HG03095 (cell line): ENCODE results near the gene TRAT1.
"Not testable (repeated sequence)": the region's sequence is repeated elsewhere in the genome, so short reads cannot be mapped to it uniquely, and the experiment has no call there.

Experiments used
- ATAC-seq: cut with Tn5 transposase; IDR thresholded peaks from one replicate; pipeline ENCODE4 v1.9.1; 2021; ENCODE audit warnings: moderate library complexity; ENCODE audit not compliant: unreplicated experiment

The TRAT1 gene, protein sequence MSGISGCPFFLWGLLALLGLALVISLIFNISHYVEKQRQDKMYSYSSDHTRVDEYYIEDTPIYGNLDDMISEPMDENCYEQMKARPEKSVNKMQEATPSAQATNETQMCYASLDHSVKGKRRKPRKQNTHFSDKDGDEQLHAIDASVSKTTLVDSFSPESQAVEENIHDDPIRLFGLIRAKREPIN

DNA sequence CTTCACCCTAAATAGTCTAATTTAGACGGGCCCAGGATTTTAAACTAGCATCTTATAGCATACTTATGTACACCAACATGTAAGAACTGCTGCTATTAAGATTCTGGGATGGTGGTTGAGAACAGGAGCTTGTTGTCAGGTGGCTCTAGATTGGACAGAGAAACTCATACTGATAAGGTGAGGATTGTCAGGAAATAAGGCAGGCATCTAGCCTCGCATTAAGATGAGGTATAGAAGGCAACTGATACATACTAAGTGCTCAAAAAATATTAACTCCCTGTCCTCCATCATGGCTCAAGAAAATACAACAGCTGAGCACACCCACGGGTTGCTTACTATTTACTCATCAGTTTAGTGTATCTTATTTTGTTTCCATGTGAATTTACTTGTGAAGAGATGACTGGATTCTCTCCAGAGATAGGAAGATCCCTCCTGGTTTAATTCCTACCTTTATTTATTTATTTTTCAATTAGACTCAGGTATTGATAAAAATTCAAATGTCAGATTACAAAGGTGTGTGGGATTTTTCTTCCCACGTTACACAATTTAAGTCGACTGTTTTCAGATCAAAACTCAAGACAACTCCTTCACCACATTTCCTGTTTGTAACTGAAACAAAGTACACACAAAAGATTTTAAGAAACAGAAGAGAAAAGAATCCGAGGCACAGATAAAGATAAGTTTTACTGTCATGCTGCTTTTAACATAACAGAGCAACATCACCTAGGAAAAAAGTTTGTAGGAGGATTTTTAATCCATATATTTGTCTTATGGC lies at the start of gene TRAT1:
TRAT1 (plus strand) TSS at position 664 of the 775 bp plus-strand sequence. CDS start 142 bp downstream, outside the sequence.
- ATAC-seq: no peak

DNA sequence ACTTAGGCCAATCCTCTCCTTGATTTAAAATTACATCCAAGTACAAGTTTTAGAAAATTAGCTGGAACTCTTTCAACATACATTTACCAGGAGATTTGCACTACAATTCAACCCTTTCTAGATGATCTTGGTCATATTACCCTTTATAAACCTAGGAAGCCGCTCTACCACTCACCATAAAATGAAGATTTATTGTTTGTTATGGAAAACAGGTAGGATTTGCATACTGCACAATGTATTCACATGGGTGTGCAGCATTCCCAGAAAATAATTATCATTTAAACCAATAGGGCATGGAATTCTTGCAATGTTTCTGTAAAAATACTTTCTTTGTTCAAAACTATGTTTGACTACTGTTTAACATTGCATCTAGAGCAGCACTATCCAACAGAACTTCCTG lies 46.9 kb upstream of the TRAT1 start:
- ATAC-seq: no peak

DNA sequence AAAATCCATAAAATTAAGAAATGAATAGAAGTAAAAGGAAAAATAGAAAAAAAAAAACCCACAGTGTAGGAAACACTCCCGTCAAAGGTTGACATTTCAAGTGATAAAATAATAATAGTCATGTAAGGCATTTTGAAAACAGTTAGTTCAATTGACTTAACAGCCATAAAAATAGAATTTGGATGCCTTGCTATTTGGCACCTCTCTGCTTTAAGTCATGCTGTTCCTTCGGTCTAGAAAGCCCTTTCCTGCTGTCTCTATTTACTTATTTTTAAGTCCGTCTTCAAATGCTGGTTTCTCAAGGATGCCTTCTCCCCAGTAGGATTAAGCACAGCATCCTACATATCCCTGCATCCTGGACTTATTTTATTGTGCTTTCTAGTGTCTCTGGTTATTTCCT lies 43.1 kb upstream of the TRAT1 start:
- ATAC-seq: no peak

DNA sequence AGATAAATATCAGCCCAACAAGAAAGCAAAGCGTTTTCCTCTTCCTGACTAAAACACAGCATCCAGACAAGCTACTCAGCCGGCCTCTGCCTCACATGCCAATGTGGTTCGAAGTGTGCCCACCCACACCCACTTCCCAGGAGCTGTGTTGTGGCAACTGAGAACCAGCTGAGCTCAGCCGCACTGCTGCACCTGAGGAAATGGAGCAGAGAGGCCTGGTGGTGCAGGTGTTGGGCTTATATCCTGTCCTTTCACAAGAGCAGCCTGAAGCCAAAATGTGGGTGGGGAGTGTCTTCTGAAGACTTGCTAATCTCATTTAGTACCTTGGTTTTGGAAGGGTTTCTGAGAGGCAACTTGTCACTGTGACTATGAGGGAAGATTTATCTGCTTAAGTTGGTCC lies 42.4 kb upstream of the TRAT1 start:
- no peak for ATAC-seq

DNA sequence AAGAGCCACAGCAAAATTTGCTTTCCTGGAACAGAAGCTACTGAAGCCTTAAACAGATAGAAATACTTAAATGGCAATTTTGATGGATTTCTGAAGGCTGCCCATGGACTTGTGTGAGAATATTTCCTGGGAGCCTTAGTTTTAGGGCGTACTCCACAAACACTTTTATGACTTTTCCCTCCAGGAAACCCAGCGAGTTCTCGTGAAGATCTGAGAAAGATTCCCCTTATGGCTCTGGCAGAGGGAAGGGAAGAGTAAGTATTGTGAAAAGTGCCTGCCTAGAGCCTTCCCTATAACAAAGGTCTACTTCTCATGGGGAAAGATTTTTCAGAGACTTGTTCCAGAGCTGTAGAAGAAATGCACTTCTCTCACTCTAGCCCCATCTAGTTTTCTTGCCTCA lies 31.1 kb upstream of the TRAT1 start:
- no peak for ATAC-seq

DNA sequence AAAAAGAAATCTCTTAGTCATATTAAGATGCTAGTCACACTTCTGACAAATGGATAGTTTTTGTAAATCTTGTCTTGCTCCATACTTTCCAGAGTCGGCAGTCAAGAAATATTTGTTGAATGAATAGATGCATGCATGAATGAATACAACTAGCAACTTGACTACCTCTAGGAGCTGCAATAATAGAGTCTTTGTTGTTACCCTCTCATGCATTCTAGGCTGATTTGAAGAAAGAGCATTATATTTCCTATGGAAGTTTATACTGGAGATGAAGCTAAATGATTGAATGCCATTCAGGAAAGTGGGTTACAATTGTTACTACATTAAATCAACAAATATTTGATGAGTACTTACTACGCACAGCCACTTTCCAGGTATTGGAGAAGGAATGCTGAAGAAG lies 18.1 kb upstream of the TRAT1 start:
- ATAC-seq: no peak

DNA sequence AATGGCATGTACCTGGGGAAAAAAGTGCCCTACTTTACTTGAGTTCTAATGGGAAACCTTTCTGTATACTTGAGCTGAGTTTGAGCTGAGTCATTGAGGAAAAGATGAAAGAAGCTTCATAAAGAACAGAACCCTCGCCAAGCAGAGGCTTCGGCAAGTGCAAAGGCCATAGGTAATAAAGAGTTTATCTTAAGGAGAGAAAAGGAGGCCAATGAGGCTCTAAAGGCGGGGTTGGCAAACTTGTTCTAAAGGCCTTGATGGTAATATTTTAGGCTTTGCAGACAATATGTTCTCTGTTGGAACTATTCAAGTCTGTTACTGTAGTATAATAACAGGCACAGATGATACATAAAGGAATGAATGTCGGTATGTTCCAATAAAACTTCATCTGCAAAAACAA lies 17.6 kb upstream of the TRAT1 start:
- no peak for ATAC-seq

DNA sequence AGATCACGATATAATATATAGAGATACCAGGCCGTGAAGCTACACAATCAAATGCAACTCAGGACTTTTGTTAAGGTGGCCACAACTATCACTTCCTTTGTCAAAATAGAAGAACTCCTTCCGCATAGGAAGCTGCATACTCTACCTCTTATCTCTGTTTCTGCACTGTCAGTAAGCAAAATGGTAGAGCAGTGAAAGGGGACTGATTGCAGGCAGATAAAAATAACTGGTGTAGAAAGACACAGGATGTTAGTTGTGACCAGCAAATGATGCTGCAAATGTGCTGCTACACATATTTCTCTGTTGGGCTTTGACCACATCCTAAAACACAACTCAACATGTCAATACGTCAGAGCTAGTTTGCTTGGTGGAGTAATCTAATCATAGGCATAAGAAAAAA lies 16.3 kb upstream of the TRAT1 start:
- ATAC-seq: peak; percentile 84

DNA sequence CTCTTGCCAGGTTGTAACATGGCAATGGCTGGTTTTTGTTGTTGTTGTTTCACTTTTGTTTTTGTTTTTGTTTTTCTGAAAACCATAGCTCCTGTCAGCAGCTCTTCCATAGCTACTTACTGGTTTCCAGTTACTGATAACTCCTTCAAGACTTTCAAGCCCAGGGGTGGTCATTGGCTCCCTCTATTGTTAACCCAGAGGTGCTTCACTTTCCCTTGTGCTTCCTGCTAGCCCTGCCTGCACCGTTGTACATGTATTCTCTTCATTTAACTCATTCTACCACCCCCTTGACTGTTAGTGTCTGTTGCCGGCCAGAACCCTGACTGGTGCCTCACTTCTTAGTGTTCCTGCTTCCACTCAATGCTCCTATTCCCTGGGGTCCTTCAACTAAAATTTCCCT lies 4.2 kb upstream of the TRAT1 start:
- ATAC-seq: peak; percentile 83

DNA sequence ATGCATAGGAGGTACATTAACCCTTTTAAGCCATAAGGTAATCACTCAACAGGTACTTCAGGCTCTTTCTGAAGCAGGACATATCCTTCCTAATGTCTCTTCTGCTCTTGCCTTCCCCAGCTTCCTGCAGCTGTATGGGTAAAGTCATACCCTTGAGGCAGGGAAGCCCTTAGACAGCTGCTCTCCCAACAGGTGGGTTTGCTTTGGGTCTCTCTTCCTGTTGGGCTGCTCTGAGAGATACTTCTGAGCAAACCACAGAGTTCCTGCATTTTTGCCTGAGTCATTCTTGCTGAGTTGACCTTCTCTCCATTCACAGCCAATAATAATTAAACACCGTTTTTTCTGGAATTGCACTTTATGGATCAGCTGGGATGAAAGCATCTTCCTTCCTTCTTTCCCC lies 2.0 kb upstream of the TRAT1 start:
- no peak for ATAC-seq

DNA sequence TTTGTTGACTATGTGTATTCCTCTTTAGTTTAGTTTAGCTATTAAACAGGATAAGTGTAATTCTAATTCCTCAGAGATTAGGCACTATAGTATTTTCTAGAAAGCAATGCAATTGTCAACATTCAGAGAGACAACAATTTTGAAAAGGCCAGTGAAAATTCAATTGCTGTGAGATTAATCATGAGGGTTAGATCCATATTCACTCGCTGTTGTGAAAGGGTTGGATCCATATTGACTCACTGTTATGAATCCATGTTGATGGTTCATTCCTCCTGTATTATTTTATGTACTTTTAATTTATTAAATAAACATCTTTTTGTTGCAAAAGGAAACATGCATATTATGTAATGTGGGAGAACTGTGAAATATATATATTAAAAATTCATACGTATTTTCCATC lies 641 bp downstream of the TRAT1 start:
- no peak for ATAC-seq

DNA sequence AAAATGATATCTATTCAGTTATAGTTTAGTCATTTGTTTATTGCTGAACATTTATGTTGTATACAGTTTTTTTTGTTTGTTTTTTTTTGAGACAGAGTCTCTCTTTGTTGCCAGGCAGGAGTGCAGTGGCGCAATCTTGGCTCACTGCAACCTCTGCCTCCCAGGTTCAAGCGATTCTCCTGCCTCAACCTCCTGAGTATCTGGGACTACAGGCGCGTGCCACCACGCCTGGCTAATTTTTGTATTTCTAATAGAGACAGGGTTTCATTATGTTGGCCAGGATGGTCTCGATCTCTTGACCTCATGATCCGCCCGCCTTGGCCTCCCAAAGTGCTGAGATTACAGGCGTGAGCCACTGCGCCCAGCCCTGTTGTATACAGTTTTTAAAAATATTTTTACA lies 1.2 kb downstream of the TRAT1 start:
- ATAC-seq: not testable (repeated sequence)

DNA sequence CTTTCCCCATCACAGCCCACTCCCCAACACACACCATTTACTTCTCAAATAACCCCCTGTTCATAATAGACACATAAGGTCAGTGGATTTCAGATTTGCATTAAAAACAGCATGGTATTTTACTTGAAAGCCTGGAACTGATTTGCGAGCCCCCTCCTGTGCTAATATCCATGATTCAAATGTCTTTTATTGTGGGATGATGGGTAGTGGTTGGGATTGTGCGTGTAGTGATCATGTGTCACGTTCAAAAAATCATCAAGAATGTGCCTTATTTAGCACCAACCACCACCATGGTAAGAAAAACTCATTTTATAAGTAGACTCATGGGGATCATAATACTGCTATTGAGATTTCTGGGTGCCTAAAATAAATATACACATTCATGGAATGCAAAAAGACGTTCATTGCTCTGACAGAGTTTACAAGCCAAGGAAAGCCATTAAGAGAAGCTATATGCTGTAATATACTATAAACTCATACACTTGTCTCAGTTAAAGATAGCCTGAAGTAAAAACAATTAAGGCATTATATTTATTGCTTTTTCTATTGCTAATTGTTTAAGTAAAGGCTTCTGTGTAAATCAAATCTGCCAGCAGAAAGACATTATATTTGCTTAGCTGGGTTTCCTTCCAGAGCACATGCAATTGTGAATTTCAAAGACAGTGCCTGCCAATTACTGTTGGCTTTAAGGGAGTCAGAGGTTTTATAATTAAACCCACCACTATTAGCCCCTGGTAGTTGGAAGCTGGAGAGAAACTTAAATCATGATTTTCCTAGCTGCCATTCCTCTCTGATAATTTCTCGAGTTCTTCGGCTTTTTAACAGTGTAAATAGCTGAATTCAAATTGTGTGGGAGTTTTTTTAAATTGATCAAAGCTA lies 4.0 kb downstream of the TRAT1 start:
- ATAC-seq: no peak

DNA sequence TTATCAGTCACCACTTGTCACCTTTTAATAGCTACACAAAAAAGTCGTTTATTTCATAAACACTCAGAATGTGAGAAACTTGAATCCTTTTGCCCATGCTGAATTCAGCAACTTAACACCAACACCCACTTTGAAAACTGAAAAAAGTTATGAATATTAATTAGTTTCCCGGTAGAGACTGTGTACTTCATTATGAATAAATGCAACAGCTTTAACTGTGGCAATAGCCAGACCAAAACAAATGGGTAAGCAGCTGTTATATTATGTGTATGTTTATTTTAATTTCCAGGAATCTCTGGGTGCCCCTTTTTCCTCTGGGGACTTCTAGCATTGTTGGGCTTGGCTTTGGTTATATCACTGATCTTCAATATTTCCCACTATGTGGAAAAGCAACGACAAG lies 7.8 kb downstream of the TRAT1 start:
- ATAC-seq: no peak

DNA sequence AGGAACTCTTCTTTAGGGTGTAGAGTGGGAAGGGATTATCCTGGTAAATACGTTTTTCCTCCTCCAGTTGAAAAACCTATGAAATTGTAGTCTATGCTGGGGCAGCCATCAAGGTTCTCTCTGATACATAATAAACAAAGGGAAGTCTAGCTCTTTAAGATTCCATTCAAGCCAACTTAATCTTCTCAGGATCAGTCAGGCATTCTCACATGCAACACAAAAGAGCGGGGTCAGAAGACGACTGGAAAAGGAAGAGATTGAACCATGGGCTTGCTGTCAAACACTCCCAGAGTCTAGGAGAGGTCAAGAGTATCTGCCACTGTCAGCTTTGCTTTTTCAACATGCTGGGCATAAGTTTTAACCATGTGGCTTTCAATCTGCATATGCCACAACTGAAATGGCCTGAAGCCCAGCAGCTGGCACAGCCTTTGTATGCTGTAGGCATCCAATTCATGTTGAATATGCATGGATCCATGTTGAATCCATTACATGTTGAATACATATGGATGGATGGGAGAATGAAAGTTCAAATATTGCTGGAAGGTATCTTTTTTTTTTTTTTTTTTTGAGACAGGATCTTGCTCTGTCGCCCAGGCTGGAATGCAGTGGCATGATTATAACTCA lies 8.5 kb downstream of the TRAT1 start:
- ATAC-seq: no peak

DNA sequence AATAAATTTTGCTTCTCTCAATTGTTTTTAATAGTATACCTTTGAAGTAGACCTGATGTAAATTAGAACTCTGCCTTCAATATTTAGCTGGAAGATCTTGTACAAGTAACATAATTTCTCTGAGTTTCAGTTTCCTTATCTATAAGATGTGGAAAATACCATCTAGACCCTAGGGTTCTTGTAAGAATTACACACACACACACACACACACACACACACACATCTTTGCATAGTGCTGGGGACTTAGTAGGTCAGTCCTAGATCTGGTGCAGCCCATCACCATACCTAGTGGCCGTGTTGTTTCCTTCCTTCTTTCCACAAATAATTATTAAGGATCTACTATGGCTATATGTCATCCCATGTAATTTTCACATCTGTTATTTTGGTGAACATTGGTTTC lies 11.0 kb downstream of the TRAT1 start:
- no peak for ATAC-seq

DNA sequence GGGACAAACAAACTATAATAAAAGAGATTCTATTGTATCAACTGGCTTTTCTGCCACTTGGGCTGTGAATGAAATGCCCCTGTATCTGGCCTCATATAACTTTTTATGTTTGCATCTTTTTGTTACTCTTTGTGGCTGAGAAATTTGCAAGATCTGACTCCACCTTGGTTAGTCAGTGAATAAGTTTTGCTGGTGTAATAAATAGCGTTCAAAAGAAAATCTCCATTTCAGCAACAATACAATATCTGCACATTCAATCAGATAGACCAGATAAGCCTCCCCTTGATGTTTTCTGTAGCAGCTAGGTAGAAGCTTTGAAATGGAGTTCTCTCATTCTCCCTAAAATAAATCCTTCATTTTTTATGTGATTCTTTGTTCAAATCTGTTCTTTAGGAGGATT lies 12.0 kb downstream of the TRAT1 start:
- no peak for ATAC-seq

DNA sequence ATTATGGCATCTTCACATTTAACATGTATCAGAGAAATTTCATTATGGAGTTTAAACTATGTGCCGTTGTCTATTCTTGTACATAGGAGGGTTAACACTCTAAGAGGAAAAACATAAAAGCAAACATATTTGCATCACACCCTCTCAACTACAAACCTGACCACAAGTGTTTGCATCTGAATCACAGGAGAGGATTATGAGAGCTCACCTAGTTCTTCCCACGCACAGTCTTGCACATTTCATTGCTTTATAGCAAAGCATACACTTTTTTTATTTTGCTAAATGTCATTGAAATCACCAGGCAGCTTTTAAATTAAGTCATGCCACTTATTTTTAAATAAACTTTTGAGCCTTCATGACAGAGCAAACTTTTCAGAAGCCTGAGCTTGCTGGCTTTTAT lies 12.5 kb downstream of the TRAT1 start:
- no peak for ATAC-seq

DNA sequence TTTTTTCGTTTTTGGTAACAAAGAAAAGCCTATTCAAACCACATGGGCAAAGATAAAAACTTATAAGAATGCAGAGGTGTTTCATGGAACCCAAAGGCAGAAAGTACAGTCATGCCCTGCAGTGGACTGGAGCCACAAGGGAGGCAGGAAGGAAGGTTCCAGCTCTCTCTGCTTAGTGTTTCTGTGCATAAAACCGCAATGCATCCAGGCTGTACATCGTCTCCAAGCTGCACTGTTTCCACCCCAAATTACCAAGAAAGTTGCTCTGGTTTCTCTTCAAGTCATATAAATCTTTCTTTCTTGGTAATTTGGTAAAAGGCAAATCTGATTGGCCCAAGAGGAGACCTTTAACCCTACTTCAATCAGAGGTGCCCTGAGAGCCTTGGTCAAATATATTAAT lies 15.8 kb downstream of the TRAT1 start:
- no peak for ATAC-seq

DNA sequence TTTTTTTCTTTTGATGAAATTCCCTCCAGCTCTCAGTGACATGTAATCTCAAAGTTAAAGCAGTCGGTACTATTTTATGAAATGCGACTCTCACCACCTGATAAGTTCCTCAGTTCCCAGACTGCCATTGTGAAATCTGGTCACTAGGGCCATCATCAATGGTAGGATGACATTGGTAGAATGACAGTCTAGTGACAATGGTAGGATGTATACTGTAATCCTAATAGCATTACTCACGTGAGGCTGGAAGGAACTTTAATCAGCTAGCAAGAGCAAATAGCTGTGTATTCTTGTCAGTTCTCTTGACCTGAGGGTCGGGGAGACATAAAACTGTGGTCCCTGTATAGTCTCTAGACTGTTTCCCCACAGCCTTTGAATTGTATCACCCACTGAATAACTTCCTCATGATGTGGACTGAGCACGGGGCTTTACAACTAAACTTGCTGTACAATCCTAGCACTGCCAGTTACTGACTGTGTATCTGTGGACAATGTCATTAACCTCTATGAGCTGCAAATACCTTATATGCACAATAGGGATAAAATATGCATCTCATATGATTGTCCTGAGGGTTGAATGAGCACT lies 23.2 kb downstream of the TRAT1 start:
- no peak for ATAC-seq

DNA sequence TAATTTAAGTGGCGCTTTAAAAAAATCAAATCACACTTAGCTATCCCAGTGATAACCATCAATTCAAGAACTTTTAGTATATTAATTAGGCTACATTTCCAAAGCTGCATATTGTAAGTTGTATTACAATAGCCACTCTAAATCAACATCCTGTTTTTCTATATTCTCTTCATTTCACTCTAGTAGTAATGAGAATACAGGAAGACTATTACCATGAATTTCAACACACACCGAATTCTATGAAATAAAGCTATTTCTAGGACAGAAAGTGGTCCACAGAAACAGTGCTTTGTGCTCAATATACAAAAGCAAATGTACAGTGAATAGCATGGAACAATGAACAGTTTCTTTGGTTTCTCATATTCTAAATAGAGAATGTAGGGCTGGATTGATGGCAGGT lies 24.6 kb downstream of the TRAT1 start:
- ATAC-seq: no peak
